GM19043 (cell line): ENCODE measurements around the gene USP7.
"Not testable (repeated sequence)": the region's sequence is repeated elsewhere in the genome, so short reads cannot be mapped to it uniquely, and the experiment has no call there.

ENCODE experiments used
- ATAC-seq: cut with Tn5 transposase; IDR thresholded peaks from one replicate; pipeline ENCODE4 v1.9.1; 2021; ENCODE audit warnings: low read depth; ENCODE audit not compliant: unreplicated experiment

The USP7 gene

GRCh38 chr16:8929086-8929748 is 34.5 kb downstream of the USP7 start:
- ATAC-seq = no peak

DNA sequence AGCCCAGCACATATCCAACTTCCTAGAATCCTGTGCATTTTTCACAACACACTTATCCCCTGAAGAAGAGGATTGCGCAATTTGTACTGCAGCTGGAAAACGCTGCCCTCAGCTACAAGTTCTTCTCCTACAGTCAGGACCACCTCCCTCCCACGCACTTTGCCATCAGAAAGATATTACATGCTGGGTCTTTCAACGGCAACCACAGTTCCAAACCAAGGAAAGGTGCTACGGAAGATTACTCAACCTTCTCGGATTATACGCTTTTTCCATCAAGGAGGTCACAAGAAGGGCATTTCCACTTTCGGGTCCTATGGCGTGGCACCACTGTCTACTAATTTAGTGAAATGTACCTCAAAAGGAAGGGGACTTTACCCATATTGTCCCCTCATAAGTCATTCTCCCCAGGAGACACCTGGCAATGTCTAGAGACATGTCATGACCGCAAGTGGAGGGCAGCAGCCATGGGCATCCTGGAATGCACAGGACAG is 35.2 kb downstream of the USP7 start:
- ATAC-seq = no peak

GRCh38 chr16:8926827-8927226 is 36.9 kb downstream of the USP7 start:
- no peak for ATAC-seq

GRCh38 chr16:8925455-8925854 is 38.3 kb downstream of the USP7 start:
- ATAC-seq = no peak

DNA sequence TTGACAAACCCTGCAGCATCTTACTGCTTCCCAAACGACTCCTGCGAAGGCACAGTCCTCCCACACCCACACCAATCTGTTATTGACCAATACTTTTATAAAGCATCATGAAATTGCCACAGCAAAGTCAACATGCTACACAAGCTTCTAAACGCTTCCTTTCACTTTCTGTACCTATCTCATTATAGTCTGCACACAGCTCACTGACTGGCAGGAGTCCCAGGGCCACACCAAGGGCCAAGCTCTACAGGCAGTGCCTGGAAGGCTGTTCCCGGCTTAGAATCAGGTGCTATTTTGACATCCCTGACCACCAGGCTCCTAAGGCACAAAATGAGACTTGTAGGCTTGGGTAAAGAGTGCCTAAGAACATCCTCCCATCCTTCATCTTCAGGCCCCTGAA is 39.5 kb downstream of the USP7 start:
- no peak for ATAC-seq

GRCh38 chr16:8923199-8923598 is 40.5 kb downstream of the USP7 start:
- no peak for ATAC-seq

DNA sequence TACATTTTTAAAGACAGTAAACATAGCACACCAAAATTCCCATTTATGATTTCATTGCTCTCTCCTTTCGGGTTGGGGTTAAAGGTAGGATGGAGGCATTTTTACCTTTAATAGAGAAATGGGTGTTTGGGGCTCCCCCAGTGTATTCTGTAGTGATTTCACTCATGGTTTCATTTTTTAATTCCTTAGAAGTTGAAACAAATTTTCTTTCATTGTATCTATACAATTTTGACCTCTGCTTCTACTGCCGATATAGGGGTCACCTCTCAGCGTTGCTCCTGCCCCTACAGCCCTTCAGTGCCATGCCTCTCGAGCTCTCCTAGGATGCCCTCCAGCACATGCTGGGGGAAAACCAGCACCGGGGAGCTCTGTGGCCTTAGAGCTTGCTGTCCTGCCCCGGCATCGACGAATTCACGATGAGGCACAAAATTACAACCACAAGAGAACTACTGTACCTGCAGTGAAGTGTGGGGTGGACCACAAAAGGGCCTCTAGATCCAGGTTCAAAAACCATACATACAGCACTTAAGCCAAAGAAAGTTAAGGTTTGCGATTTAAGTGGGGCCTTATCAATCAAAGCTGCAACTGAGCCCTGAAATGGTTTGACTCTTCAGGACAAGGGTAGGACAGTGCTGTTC is 42.2 kb downstream of the USP7 start:
- no peak for ATAC-seq

DNA sequence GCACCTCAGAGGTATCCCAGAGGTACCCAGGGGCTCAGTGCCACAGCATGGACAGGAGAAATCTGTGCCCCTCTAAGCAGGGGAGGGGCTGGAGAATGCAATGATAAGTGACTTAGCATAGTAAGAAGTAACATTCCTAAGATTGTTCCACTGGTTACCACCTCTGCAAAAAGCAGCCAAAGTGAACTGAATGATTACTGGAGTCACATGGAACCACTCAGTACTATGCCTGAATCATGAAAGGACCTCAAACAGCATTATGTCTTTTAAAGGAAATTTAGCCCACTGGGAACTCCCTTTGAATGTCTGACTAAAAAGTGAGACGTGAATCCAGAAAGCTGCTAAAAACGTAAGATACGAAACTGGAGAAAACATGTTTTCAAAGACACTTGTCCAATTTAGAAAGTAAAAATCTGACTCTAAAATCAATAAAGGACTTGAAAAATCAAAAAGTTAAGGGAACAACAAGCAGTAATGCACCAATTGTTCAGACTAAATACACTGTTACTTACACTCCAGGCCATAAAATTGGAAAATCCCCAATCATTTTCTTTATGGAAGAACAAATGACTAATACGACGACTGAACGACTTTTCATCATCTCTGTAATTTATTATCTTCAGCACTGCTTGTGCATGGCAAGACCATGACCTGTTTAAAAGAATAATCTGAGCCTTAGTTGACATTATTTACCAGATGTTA is 42.9 kb downstream of the USP7 start:
- no peak for ATAC-seq

GRCh38 chr16:8919934-8920462 is 43.7 kb downstream of the USP7 start:
- ATAC-seq = no peak

DNA sequence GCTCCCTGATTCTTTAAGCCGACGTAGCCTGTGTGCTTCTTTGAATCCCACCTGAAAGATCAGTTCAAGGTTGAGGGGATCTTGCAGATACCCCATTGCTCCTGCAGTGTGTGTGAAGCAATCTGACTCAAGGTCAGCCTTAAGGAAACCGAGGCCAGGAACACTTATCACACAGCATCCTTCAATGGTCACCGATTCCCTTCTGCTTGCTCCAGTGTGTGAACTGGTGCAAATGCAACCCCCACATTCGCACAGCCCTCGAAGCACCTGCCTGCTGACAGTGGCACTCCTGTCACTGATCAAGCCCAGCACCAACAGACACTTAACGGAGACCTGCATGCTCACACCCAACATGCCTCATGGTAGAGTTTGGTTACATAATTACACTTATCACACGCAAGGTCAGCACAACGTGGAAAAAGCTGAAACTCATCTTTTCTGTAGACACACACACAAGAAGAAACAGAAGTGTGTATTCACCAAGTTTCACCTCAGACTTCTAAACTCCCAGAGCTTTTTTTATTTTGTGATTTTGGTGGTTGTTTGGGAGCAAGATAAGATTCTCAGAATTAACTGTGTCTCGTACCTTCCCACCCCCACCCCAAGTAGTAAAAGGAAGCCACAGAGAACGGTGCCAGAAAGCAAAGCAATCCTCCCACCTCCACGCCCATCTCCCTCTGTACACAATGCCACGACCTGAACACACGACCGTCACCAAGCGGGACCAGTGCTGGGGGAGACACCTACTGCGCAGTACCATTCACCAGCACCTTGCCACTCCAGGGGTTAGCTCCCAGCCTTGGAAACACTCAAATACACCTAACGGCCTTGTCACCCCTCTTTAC is 44.4 kb downstream of the USP7 start:
- no peak for ATAC-seq

DNA sequence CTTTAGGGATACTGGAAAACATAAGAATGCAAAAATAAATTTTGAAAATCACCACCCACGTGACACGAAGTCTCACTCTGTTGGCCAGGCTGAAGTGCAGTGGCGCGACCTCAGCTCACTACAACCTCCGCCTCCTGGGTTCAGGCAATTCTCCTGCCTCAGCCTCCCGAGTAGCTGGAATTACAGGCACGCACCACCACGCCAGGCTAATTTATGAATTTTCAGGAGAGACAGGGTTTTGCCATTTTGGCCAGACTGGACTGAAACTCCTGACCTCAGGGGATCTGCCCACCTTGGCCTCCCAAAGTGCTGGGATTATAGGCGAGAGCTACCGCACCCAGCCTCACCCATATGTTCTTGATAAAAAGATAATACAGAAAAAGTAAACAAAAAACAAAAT is 46.4 kb downstream of the USP7 start:
- not testable (repeated sequence) for ATAC-seq

- ATAC-seq = no peak
These were observed 47.0 kb downstream of the USP7 start for GRCh38 chr16:8916541-8917225.

DNA sequence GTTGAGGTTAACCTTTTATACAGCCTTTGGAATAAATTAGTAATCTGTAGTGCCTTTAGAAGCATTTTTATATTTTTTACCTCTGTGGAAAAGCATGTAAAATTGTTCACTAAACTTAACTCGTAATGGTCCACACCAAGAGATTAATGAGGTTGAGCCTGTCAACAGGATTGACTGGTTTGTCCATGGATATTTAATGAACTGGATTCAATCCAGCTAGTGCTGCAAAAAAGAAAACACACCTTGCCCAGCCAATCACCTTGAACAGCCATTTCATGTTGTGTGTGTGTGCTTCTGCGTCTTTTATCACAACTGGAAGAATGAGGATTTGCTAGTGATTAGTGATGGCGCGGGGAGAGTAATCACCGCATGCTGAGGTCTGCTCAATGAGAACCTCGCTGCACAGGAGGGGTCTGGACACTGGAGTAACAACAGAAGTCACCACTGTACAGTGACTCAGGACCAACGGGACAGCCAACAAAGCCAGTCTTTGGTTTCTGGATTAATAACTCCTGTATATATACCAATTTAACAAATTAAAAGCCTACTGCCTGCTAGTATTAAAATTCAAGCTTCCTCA is 47.9 kb downstream of the USP7 start:
- ATAC-seq = no peak

GRCh38 chr16:8914098-8914497 is 49.6 kb downstream of the USP7 start:
- ATAC-seq = no peak

GRCh38 chr16:8912793-8913192 is 50.9 kb downstream of the USP7 start:
- ATAC-seq = no peak

- ATAC-seq = no peak
These were observed 52.9 kb downstream of the USP7 start for GRCh38 chr16:8910811-8911210.

GRCh38 chr16:8908810-8909468 is 54.8 kb downstream of the USP7 start:
- ATAC-seq = no peak

DNA sequence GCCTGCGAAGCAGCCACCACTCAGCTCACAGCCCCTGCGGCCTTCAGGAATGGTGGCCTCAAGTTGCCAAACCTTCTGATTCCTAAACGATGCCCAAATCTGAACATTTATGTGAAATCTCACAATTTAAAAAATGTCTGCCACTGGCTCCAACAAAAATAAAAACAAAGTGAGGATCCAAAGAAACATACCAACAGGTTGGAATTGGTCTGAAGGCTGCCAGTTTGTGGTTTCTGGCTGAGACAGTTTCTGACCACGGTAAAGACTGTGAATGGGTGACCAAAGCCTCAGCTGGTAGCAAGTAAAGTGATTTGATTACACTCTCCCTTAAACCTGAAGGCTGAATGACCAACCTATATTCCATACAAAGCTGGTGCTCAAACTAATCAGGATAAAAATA is 56.6 kb downstream of the USP7 start:
- ATAC-seq = no peak
